ENCODE data around the gene CHST14. TPM values are rescaled to one million over a fixed set of nuclear protein-coding genes. Genes with fewer than 3 reads are reported as not detected.

CHST14 gene
- total and polyA plus RNA-seq, 2 donors (not counting 1 experiment from before 2014, with no cell fraction given) = 7.4 to 18.8 TPM

DNA sequence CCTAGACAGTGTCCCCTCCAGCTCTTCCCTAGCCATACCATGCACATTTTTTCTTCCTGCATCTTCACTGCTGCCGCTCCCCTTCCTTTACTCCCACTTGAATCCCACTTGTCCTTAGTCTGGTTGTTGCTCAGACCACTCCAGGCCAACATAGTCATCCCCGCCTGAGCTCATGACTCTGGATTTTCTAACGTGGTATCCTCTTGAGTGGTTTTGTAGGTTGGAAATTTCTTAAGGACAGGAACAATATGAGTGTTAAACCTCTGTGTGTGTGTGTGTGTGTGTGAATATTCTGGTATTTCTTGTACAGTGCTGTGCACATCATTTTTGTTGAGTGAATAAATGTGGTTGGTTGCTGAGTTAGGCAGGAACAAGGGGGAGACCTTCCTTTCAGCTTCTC, 26.9 kb upstream of the CHST14 start:
- DNase-seq (ENCODE audit: low read depth in 2 of 2) = peak in 1 of 2 donors; percentile 85
- H3K4me3 ChIP-seq (replicated peaks in 1 of 4; ENCODE audit: control extremely low read depth in 1 of 4, insufficient read depth in 1 of 4, low read depth in 3 of 4, low read length in 4 of 4) = no peak overlapping the region
- no peak overlapping the region for H3K4me2 ChIP-seq (ENCODE audit: extremely low read depth, insufficient read depth, low read length)
- H3K36me3 ChIP-seq (ENCODE audit: control insufficient read depth, insufficient read depth, low read length) = no peaks in the 10 kb centered on the region
- peaks cover 3% of the 10 kb centered on the region for H4K20me1 ChIP-seq (ENCODE audit: control insufficient read depth, extremely low read depth, insufficient read depth, low read length)
- H3K27ac ChIP-seq (ENCODE audit: insufficient read depth, low read length) = no peak overlapping the region
- TF ChIP-seq EZH2 (IDR thresholded peaks at IDR 0.05; ENCODE audit: low read length, missing control alignments) (no peak), CTCF (conservative IDR thresholded peaks at IDR 0.05 in 1 of 2, IDR thresholded peaks at IDR 0.05 in 1 of 2; ENCODE audit: low read depth in 1 of 2, low read length in 2 of 2) (no peak)
- H3K9ac ChIP-seq (ENCODE audit: insufficient read depth, low read length) = no peak overlapping the region
- no peak overlapping the region for H2AFZ ChIP-seq (ENCODE audit: low read length)
- peaks cover 11% of the 10 kb centered on the region for H3K4me1 ChIP-seq (ENCODE audit: control insufficient read depth, extremely low read depth, insufficient read depth, low read length)
- peaks cover 13% of the 10 kb centered on the region for H3K27me3 ChIP-seq (ENCODE audit: control insufficient read depth, insufficient read depth, low read length)
- no peaks in the 10 kb centered on the region for H3K9me3 ChIP-seq (ENCODE audit: control insufficient read depth, insufficient read depth, low read depth, low read length)
- peaks cover 10% of the 10 kb centered on the region for H3K79me2 ChIP-seq (ENCODE audit: control insufficient read depth, insufficient read depth, low read length)

DNA sequence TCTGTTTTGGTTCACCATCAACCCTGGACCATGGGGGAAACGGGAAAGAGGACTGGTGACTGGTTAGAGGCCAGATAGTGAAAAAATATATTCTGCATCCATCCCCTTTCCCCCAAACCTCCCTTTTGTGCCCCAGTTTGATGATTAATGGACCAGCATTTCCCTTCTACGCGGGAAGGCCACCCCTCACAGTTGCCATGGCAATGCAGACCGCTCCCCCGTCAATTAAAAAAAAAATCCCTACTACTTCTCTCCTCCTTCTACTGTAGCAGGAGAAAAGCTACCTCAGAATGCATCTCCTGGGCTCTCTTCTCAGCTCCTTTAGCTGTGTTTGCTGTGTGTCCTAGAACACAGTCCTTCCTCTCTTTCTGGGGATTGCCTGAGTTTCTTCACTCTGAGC, 26.0 kb upstream of the CHST14 start:
- no peak for DNase-seq (ENCODE audit: low read depth in 2 of 2)
- Histone ChIP-seq H3K27me3 (ENCODE audit: control insufficient read depth, insufficient read depth, low read length) (peaks cover 5% of the 10 kb centered on the region), H3K79me2 (ENCODE audit: control insufficient read depth, insufficient read depth, low read length) (peaks cover 10% of the 10 kb centered on the region), H3K4me1 (ENCODE audit: control insufficient read depth, extremely low read depth, insufficient read depth, low read length) (peaks cover 15% of the 10 kb centered on the region), H3K9ac (ENCODE audit: insufficient read depth, low read length) (no peak overlapping the region), H3K4me2 (ENCODE audit: extremely low read depth, insufficient read depth, low read length) (no peak overlapping the region), H3K27ac (ENCODE audit: insufficient read depth, low read length) (no peak overlapping the region), H3K4me3 (replicated peaks in 1 of 4; ENCODE audit: control extremely low read depth in 1 of 4, insufficient read depth in 1 of 4, low read depth in 3 of 4, low read length in 4 of 4) (no peak overlapping the region), H4K20me1 (ENCODE audit: control insufficient read depth, extremely low read depth, insufficient read depth, low read length) (peaks cover 3% of the 10 kb centered on the region), H3K9me3 (ENCODE audit: control insufficient read depth, insufficient read depth, low read depth, low read length) (no peaks in the 10 kb centered on the region), H3K36me3 (ENCODE audit: control insufficient read depth, insufficient read depth, low read length) (no peaks in the 10 kb centered on the region), H2AFZ (ENCODE audit: low read length) (no peak overlapping the region)
- no peak for TF ChIP-seq CTCF (conservative IDR thresholded peaks at IDR 0.05 in 1 of 2, IDR thresholded peaks at IDR 0.05 in 1 of 2; ENCODE audit: low read depth in 1 of 2, low read length in 2 of 2)
- no peak for TF ChIP-seq EZH2 (IDR thresholded peaks at IDR 0.05; ENCODE audit: low read length, missing control alignments)

- no peak overlapping the region for H3K9ac ChIP-seq (ENCODE audit: insufficient read depth, low read length)
- no peak overlapping the region for H3K27ac ChIP-seq (ENCODE audit: insufficient read depth, low read length)
- peaks cover 10% of the 10 kb centered on the region for H3K79me2 ChIP-seq (ENCODE audit: control insufficient read depth, insufficient read depth, low read length)
- H3K4me2 ChIP-seq (ENCODE audit: extremely low read depth, insufficient read depth, low read length) = peak overlapping the region; percentile 75
- H4K20me1 ChIP-seq (ENCODE audit: control insufficient read depth, extremely low read depth, insufficient read depth, low read length) = peaks cover 3% of the 10 kb centered on the region
- H3K4me3 ChIP-seq (replicated peaks in 1 of 4; ENCODE audit: control extremely low read depth in 1 of 4, insufficient read depth in 1 of 4, low read depth in 3 of 4, low read length in 4 of 4) = no peak overlapping the region
- H3K9me3 ChIP-seq (ENCODE audit: control insufficient read depth, insufficient read depth, low read depth, low read length) = no peaks in the 10 kb centered on the region
- H3K4me1 ChIP-seq (ENCODE audit: control insufficient read depth, extremely low read depth, insufficient read depth, low read length) = peaks cover 8% of the 10 kb centered on the region
- peak; percentile 55 to 77 for DNase-seq (ENCODE audit: low read depth in 2 of 2)
- no peak for TF ChIP-seq CTCF (conservative IDR thresholded peaks at IDR 0.05 in 1 of 2, IDR thresholded peaks at IDR 0.05 in 1 of 2; ENCODE audit: low read depth in 1 of 2, low read length in 2 of 2)
- TF ChIP-seq EZH2 (IDR thresholded peaks at IDR 0.05; ENCODE audit: low read length, missing control alignments) = no peak
- no peak overlapping the region for H2AFZ ChIP-seq (ENCODE audit: low read length)
- H3K36me3 ChIP-seq (ENCODE audit: control insufficient read depth, insufficient read depth, low read length) = no peaks in the 10 kb centered on the region
- no peaks in the 10 kb centered on the region for H3K27me3 ChIP-seq (ENCODE audit: control insufficient read depth, insufficient read depth, low read length)
These were observed 25.3 kb upstream of the CHST14 start for GRCh38 chr15:40445421-40445922.

All from fibroblast of lung (primary cell).